ENCODE results near the gene ZNF211.

Gene ZNF211

GRCh38 chr19:57632987-57633831 lies at the start of gene ZNF211:
TSS of gene ZNF211 (plus strand) at chr19:57633168. CDS start at chr19:57633347, 179 bp downstream.
- peak; percentile 96 for DNase-seq

GRCh38 chr19:57583521-57584416 lies 49.2 kb upstream of the ZNF211 start, which contains the start of gene ZIK1:
TSS of gene ZIK1 (plus strand) at chr19:57584145. CDS start at chr19:57584357, 212 bp downstream.
- DNase-seq: peak; percentile 95

DNA sequence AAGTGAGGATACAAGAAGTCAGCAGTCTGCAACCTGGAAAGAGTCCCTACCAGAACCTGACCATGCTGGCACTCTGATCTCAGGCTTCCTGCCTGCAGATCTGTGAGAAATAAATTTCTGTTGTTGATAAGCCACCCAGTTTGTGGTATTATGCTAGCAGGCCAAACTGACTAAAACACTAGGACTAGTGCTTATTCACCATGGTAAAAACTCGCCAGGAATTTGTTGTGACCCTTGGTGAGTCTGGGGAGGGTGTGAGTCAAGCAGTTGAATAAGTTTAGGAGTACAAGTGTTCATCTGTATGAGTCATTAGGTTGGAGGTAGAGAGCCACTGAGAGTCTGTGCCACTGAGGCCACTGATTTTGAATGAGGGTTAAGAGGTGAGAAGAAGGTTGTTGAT lies 45.4 kb upstream of the ZNF211 start:
- DNase-seq: no peak

DNA sequence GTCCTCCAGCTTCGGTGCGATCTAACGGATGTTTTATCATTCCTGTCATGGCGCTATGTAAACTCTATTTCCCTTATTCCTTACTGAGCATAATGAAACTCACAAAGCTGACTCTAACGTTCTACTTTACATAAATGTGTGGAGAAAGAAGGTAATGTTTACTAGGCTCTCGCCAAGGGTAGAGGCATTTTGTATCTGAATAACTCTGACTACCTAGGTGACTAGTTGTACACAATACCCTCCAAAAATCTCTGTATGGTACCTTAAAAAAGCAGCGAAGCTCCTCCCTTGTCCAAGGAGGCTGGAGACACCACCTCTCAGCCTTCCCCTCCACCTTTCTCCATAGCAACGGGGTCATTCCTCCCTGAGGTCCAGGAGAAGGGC lies 33.6 kb upstream of the ZNF211 start:
- no peak for DNase-seq

DNA sequence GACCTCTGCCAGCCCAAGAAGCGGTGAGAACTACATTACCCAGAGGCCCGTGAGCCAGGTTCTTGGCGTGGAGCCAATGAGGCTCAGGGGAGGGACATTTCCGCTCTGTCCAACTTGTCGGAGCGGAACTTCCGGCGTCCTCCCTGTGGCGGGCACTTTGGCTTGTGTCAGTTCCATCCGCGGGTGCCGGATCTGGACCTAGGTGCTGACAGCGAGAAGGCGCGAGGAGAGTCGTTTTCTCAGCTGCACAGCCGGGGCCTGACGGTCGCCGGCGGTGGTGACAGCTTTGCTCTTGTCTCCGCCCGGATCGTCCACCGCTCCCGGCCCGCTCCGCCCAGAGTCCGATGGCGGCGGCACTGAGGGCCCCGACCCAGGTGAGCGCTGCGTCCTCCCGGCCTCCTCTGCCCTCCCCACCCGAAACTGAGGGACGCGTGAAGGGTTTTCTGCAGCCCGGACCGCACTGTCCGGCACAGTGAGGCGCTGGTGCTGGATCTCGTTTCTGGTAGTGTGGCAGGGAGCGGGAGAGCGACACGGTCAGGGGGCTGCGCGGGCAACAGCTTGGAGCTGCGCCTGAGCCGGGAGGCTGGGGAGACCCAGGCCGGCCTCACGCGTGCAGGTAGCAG lies 33.1 kb upstream of the ZNF211 start, which contains the start of gene ZNF530:
Gene ZNF530 (plus strand): TSS at position 125 of the 623 bp plus-strand sequence. CDS start 4,461 bp downstream, outside the sequence.
- peak; percentile 94 for DNase-seq

- DNase-seq: no peak
These were observed 26.0 kb upstream of the ZNF211 start for GRCh38 chr19:57606931-57607330.

DNA sequence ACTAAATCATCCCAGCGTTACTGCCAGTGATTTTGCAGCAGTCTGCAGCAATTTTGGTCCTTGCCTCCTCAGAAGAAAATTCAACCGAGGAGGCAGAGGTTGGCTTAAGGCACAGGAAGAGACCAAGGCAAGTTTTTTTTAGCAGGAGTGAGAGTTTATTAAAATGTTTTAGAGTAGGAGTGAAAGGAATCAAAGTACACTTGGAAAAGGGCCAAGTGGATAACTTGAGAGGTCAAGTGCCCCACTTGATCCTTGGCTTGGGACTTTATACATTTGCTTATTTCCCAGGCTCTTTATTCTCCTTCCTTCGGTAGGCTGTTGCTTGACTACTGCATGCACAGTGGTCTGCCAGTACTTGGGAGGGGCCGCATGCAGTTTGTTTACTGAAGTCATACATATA lies 21.9 kb upstream of the ZNF211 start:
- DNase-seq: no peak

GRCh38 chr19:57613941-57614743 lies 18.8 kb upstream of the ZNF211 start, which contains the start of gene ZNF134:
TSS of gene ZNF134 (plus strand) at chr19:57614242. CDS start at chr19:57619469, 5,227 bp downstream.
- peak; percentile 95 for DNase-seq

- DNase-seq: no peak
These were observed 17.6 kb upstream of the ZNF211 start for GRCh38 chr19:57615346-57615745.

DNA sequence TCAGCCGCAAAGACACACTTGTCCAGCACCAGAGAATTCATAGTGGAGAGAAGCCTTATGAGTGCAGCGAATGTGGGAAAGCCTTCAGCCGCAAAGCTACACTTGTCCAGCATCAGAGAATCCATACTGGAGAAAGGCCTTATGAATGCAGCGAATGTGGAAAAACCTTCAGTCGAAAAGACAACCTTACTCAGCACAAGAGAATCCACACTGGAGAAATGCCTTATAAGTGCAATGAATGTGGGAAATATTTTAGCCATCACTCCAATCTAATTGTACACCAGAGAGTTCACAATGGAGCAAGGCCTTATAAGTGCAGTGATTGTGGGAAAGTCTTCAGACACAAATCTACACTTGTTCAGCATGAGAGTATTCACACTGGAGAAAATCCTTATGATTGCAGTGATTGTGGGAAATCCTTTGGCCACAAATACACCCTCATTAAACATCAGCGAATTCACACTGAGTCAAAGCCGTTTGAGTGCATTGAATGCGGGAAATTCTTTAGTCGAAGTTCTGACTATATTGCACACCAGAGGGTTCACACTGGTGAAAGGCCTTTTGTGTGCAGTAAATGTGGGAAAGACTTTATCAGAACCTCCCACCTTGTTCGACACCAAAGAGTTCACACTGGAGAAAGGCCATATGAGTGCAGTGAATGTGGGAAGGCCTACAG lies 12.2 kb upstream of the ZNF211 start:
- DNase-seq: no peak

DNA sequence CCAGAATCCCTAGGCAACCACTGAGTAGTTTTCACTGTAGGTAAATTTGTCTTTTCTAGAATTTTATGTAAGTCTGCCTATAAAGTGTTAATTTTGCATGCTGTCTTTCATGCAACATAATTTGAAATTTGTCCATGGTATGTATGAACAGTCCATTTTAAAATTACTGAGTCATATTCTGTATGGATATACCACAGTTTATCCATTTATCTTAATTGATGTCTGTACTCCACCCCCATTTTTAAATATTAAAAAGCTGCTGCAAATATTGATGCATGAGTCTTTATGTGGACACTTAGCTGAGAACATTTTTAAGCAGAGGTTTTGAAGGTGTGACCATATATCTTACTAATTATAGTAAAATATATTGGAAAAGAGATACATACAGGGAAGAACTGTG lies 9.9 kb upstream of the ZNF211 start:
- DNase-seq: no peak

- DNase-seq: no peak
These were observed 814 bp downstream of the ZNF211 start for GRCh38 chr19:57633832-57634131.

- DNase-seq: no peak
These were observed 4.4 kb downstream of the ZNF211 start for GRCh38 chr19:57637379-57637778.

DNA sequence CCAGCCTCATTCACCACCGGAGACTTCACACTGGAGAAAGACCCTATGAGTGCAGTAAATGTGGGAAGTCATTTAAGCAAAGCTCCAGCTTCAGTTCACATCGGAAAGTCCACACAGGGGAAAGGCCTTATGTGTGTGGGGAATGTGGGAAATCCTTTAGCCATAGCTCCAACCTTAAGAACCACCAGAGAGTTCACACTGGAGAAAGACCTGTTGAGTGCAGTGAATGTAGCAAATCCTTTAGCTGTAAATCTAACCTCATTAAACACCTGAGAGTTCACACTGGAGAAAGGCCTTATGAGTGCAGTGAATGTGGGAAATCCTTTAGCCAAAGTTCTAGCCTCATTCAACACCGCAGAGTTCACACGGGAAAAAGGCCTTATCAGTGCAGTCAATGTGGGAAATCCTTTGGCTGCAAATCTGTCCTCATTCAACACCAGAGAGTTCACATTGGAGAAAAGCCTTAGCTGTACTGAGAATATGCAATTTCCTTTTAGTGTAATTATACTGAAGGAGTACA lies 8.8 kb downstream of the ZNF211 start:
- DNase-seq: no peak

- no peak for DNase-seq
These were observed 9.6 kb downstream of the ZNF211 start for GRCh38 chr19:57642396-57643046.

GRCh38 chr19:57643734-57644133 lies 10.8 kb downstream of the ZNF211 start:
- no peak for DNase-seq

DNA sequence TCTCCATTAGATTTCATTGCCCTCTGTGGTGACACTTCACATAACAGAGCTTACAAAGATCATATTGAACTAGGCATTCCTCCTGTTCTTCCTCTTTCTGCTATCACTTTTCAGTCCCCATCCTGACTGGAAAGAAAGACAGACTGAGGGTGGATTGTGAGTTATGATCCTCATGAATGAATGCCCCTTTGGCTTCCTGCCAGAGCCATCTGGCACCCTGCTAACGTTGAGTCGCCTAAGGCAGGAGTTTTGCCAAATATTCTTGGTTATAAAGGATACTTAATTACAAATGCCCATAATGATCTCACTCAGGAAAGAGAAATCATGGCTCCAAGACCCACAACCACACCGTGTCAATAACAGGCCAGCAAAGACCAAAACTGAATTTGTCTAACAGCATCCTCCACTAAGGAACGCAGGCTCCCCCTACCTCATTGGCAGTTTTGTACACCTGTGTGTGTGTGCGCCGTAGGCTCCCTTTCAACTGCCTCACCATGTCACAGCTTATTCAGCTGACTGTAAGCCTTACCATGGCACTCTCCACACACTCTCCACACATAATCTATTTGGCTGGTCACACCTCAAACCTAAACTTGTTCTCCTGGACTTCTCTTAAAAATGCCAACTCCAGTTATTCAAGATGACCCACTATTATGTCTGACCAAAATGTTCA lies 15.5 kb downstream of the ZNF211 start:
- DNase-seq: no peak

DNA sequence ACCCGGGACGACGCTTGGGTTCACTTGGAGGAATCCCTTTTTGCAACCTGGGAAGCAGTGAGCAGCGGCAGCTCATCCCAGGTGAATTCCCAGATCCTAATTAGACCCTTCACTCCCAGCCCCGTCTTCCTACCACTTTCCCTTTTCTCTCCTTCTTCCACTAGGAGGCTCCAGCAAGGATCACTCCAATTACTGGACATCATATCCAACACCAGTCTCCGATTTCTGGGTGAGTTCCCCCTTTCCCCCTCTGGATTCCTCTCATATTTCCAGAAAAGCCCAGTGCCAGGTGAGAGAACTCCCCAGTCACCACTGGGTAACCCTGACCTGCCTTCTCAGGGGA lies 18.7 kb downstream of the ZNF211 start:
- DNase-seq: no peak

- DNase-seq: no peak
These were observed 20.7 kb downstream of the ZNF211 start for GRCh38 chr19:57653689-57654088.

- no peak for DNase-seq
These were observed 22.5 kb downstream of the ZNF211 start for GRCh38 chr19:57655443-57655842.
